Measurements from ENCODE around the gene DHFR2.

GRCh38 chr3:94062513-94063404 lies at the start of gene DHFR2, which contains the start of gene NSUN3:
- TF ChIP-seq EZH2phosphoT487 (IDR thresholded peaks at IDR 0.05; ENCODE audit: low read depth) = no peak
- no peak for TF ChIP-seq CTCF (IDR thresholded peaks at IDR 0.05; ENCODE audit: low read depth, low read length)

Data from OCI-LY3 (cell line).